SJSA1 (cell line): ENCODE measurements around the gene FHIT. TPM values are rescaled to one million over a fixed set of nuclear protein-coding genes. Genes with fewer than 3 reads are reported as not detected.
"Not testable (repeated sequence)": the region's sequence is repeated elsewhere in the genome, so short reads cannot be mapped to it uniquely, and the experiment has no call there.

Experiments
- DNase-seq, 2 experiments: peaks; one replicate each; pipeline ENCODE4 v3.0.0-alpha.2; 2015 to 2020; ENCODE audit warnings: low spot score in 2 of 2, low read depth in 1 of 2
- H3K27ac ChIP-seq: fragments of 250-450 bp; sonication (Bioruptor Pico); 2 replicates; pipeline ENCODE4 v1.5.1; 2020; ENCODE audit warnings: mild to moderate bottlenecking, moderate library complexity
- H3K27me3 ChIP-seq: fragments of 250-450 bp; sonication (Bioruptor Pico); replicated peaks from 2 replicates; pipeline ENCODE4 v1.5.1; 2020; ENCODE audit warnings: mild to moderate bottlenecking, moderate library complexity
- H3K36me3 ChIP-seq: fragments of 250-450 bp; sonication (Bioruptor Pico); 2 replicates; pipeline ENCODE4 v1.5.1; 2020; ENCODE audit warnings: mild to moderate bottlenecking
- H3K4me1 ChIP-seq: fragments of 250-450 bp; sonication (Bioruptor Pico); replicated peaks from 2 replicates; pipeline ENCODE4 v1.6.1; 2021; ENCODE audit warnings: mild to moderate bottlenecking
- H3K4me3 ChIP-seq: fragments of 250-450 bp; sonication (Bioruptor Pico); 2 replicates; pipeline ENCODE4 v1.5.1; 2020; ENCODE audit warnings: mild to moderate bottlenecking
- H3K9me3 ChIP-seq: fragments of 250-450 bp; sonication (Bioruptor Pico); replicated peaks from 2 replicates; pipeline ENCODE4 v1.5.1; 2020; ENCODE audit warnings: mild to moderate bottlenecking
- total RNA-seq: library from RNA; depleted of rRNA; stranded (reverse); fragments of >200 nt; shearing (Covaris generic); gene quantifications from 2 replicates; pipeline ENCODE4 v1.2.3, GENCODE V29; 2014

The FHIT gene
- total RNA-seq, 1 experiment from 2014 or later, result not detected

GRCh38 chr3:61066800-61067199, 184.5 kb downstream of the FHIT start:
- Histone ChIP-seq H3K36me3 (no peaks in the 10 kb centered on the region), H3K27me3 (no peaks in the 10 kb centered on the region), H3K4me3 (no peak overlapping the region), H3K4me1 (no peaks in the 10 kb centered on the region), H3K27ac (no peak overlapping the region), H3K9me3 (no peaks in the 10 kb centered on the region)
- DNase-seq, result no peak

GRCh38 chr3:61066222-61066621, 185.0 kb downstream of the FHIT start:
- H3K4me3 ChIP-seq, DNase-seq, H3K36me3 ChIP-seq, H3K27ac ChIP-seq, H3K27me3 ChIP-seq, H3K4me1 ChIP-seq, H3K9me3 ChIP-seq: not testable (repeated sequence)

- no peaks in the 10 kb centered on the region for H3K9me3 ChIP-seq
- no peak overlapping the region for H3K27ac ChIP-seq
- no peaks in the 10 kb centered on the region for H3K36me3 ChIP-seq
- no peaks in the 10 kb centered on the region for H3K4me1 ChIP-seq
- H3K27me3 ChIP-seq, result no peaks in the 10 kb centered on the region
- H3K4me3 ChIP-seq, result no peak overlapping the region
- DNase-seq, result no peak
Observed at GRCh38 chr3:61065451-61066011, 185.7 kb downstream of the FHIT start.

GRCh38 chr3:61061092-61061723, 190.0 kb downstream of the FHIT start:
- Histone ChIP-seq H3K27me3 (no peaks in the 10 kb centered on the region), H3K27ac (no peak overlapping the region), H3K9me3 (no peaks in the 10 kb centered on the region), H3K36me3 (no peaks in the 10 kb centered on the region), H3K4me1 (no peaks in the 10 kb centered on the region), H3K4me3 (no peak overlapping the region)
- no peak for DNase-seq

- Histone ChIP-seq H3K4me1 (no peaks in the 10 kb centered on the region), H3K4me3 (no peak overlapping the region), H3K27ac (no peak overlapping the region), H3K36me3 (no peaks in the 10 kb centered on the region), H3K9me3 (no peaks in the 10 kb centered on the region), H3K27me3 (no peaks in the 10 kb centered on the region)
- no peak for DNase-seq
Observed at GRCh38 chr3:61060411-61060861, 190.8 kb downstream of the FHIT start.

GRCh38 chr3:61058836-61059235, 192.4 kb downstream of the FHIT start:
- no peaks in the 10 kb centered on the region for H3K36me3 ChIP-seq
- H3K4me1 ChIP-seq, result no peaks in the 10 kb centered on the region
- H3K27me3 ChIP-seq, result no peaks in the 10 kb centered on the region
- H3K27ac ChIP-seq, result no peak overlapping the region
- H3K9me3 ChIP-seq, result no peaks in the 10 kb centered on the region
- DNase-seq, result no peak
- H3K4me3 ChIP-seq, result no peak overlapping the region

- H3K27me3 ChIP-seq, result no peaks in the 10 kb centered on the region
- no peaks in the 10 kb centered on the region for H3K36me3 ChIP-seq
- no peaks in the 10 kb centered on the region for H3K9me3 ChIP-seq
- no peak overlapping the region for H3K27ac ChIP-seq
- DNase-seq, result no peak
- no peak overlapping the region for H3K4me3 ChIP-seq
- H3K4me1 ChIP-seq, result no peaks in the 10 kb centered on the region
Observed at GRCh38 chr3:61057464-61057863, 193.8 kb downstream of the FHIT start.

- Histone ChIP-seq H3K9me3 (no peaks in the 10 kb centered on the region), H3K27ac (no peak overlapping the region), H3K36me3 (no peaks in the 10 kb centered on the region), H3K4me3 (no peak overlapping the region), H3K27me3 (no peaks in the 10 kb centered on the region), H3K4me1 (no peaks in the 10 kb centered on the region)
- DNase-seq, result no peak
Observed at GRCh38 chr3:61055447-61055846, 195.8 kb downstream of the FHIT start.

GRCh38 chr3:61053781-61054496, 197.3 kb downstream of the FHIT start:
- H3K27me3 ChIP-seq, result no peaks in the 10 kb centered on the region
- no peaks in the 10 kb centered on the region for H3K36me3 ChIP-seq
- H3K9me3 ChIP-seq, result no peaks in the 10 kb centered on the region
- DNase-seq, result no peak
- H3K27ac ChIP-seq, result no peak overlapping the region
- H3K4me3 ChIP-seq, result no peak overlapping the region
- H3K4me1 ChIP-seq, result no peaks in the 10 kb centered on the region

- Histone ChIP-seq H3K27ac (no peak overlapping the region), H3K27me3 (no peaks in the 10 kb centered on the region), H3K4me1 (no peaks in the 10 kb centered on the region), H3K9me3 (no peaks in the 10 kb centered on the region), H3K4me3 (no peak overlapping the region), H3K36me3 (no peaks in the 10 kb centered on the region)
- no peak for DNase-seq
Observed at GRCh38 chr3:61052851-61053250, 198.4 kb downstream of the FHIT start.

GRCh38 chr3:61051666-61052065, 199.6 kb downstream of the FHIT start:
- Histone ChIP-seq H3K27me3 (no peaks in the 10 kb centered on the region), H3K36me3 (no peaks in the 10 kb centered on the region), H3K9me3 (no peaks in the 10 kb centered on the region), H3K27ac (no peak overlapping the region), H3K4me1 (no peaks in the 10 kb centered on the region), H3K4me3 (no peak overlapping the region)
- DNase-seq, result no peak

GRCh38 chr3:61045169-61045568, 206.1 kb downstream of the FHIT start:
- not testable (repeated sequence) for H3K4me3 ChIP-seq, H3K27ac ChIP-seq, H3K36me3 ChIP-seq, H3K4me1 ChIP-seq, DNase-seq, H3K9me3 ChIP-seq, H3K27me3 ChIP-seq

GRCh38 chr3:61043156-61043555, 208.1 kb downstream of the FHIT start:
- Histone ChIP-seq H3K4me1 (no peaks in the 10 kb centered on the region), H3K9me3 (no peaks in the 10 kb centered on the region), H3K27me3 (no peaks in the 10 kb centered on the region), H3K36me3 (no peaks in the 10 kb centered on the region), H3K4me3 (no peak overlapping the region), H3K27ac (no peak overlapping the region)
- no peak for DNase-seq

GRCh38 chr3:61040618-61041017, 210.6 kb downstream of the FHIT start:
- DNase-seq, result no peak

More at GRCh38 chr3:61040618-61041017, 210.6 kb downstream of the FHIT start:
- Histone ChIP-seq H3K9me3 (no peaks in the 10 kb centered on the region), H3K27ac (no peak overlapping the region), H3K4me1 (no peaks in the 10 kb centered on the region), H3K27me3 (no peaks in the 10 kb centered on the region), H3K4me3 (no peak overlapping the region), H3K36me3 (no peaks in the 10 kb centered on the region)
